HG02623 (cell line): ENCODE data around the gene CLIC4.
"Not testable (repeated sequence)": the region's sequence is repeated elsewhere in the genome, so short reads cannot be mapped to it uniquely, and the experiment has no call there.

Source experiments
- ATAC-seq: cut with Tn5 transposase; IDR thresholded peaks from one replicate; pipeline ENCODE4 v1.9.1; 2021; ENCODE audit warnings: moderate library complexity; ENCODE audit not compliant: unreplicated experiment

Gene CLIC4

DNA sequence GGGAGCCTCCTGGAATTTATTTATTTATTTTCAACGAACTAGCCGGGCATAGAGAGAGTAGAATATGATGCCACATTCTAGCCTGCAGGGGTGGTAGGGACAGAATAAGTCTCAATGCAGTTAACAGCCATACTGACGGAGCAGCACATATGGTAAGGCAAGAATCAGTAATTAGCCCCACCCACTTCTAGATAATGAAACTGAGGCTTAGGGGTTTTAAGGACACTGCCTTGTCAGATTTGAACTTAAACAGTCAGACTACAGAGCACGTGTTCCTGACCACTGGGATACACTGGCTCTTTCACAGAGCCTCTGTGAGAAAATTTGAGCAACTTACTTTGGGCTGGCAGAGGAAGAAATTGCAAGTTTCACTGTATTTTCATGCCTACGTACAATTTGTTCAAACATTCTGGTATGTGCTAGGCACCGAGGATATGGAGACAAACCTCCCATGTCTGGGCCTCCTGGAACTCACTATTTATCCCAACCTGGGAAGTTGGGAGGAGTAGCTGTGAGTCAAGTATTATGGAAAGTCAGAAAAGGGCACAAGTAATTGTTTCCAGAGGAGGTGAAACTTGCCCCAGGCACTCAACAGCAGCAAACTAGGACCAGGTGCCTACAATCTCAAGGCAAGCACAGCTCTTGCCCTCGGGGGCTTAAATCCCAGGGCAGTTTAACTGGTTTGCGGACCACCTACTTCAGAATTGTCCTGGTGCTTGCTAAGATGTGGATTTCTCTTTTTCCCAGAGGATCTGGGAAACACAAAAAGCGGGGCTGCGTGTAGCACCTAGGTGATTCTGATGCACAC, 1.6 kb upstream of the CLIC4 start:
- no peak for ATAC-seq

DNA sequence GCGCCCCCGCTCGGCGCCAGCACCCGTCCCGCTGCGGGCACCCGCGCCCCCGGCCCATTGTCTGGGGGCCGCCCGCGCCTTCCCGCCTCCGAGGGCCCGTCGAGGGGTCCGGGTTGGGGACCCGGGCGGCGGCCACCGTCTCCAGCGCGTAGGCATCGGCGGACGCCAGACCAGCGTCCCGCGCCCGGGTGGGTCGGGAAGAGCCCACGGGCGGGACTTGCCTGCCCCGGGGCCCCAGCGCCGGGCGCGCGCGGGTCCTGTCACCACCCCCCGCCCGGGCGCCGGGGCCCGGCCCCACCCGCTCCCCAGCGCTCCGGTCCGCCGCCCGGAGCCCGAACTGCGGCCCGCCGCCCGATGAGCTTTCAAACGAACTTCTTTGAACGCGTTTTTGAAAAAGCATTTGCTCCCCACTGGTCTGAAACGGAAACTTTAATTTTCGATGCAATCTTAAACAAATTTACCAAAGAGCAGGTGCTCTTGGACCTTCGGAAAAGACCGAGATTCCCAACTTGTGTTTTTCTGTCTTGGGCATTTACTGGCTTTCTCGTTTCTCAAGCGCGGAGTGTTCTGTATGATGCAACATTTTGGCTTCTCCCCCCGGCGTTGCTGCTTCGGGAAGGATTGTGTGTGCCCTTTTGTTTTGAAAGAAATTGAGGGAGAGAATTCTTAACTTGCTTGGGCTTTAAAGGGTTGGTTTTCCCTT, 615 bp downstream of the CLIC4 start:
- ATAC-seq = no peak

DNA sequence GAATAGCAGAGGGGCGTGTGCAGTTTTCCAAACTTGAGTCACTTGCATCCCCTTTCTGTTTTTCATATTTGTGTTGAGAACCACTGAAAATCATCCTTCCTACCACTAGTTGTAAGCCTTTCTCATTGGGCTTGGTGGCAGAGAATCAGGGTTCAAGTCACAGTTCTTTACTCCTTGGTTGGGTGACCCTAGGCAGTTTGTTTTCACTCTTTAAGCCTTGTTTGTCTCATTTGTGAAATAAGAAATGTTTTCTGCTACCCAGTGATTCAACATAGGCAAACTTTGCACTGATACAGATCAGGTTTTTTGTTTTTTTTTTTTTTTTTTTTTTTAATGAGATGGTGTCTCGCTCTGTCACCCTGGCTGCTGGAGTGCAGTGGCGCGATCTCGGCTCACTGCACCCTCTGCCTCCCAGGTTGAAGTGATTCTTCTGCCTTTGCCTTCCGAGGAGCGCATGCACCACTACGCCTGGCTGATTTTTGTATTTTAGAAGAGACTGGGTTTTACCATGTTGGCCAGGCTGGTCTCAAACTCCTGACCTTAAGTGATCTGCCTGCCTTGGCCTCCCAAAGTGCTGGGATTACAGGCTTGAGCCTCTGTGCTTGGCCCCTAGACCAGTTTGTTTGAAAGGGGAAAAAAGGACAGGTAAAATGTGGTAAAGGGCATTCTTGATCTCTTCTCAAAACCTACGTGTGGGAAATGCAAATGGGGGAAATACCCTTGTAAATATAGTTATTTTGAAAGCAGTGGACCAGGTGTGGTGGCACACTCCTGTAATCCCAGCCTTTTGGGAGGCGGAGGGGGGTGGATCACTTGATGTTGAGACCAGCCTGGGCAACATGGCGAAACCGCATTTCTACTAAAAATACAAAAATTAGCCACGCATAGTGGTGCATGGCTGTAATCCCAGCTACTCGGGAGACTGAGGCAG, 3.2 kb downstream of the CLIC4 start:
- ATAC-seq = no peak

DNA sequence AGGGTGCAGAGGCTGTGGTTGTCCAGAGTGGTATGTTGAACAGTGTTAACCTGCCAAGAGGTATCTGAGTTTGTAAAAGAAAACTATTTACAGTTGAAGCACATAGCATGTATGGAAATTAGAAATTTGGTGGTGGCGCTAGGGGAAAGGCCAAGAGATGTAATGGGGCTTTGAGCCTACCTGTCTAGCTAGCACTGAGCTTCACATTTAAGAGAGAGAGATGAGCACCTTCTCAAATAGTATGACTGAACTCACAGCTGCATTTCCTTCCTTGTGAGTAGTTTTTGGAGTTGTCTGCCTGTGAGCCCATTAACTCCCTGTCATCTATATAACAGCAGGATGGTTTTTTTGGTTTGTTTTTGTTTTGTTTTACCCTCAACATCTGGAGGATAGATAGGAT, 4.0 kb downstream of the CLIC4 start:
- ATAC-seq = no peak

DNA sequence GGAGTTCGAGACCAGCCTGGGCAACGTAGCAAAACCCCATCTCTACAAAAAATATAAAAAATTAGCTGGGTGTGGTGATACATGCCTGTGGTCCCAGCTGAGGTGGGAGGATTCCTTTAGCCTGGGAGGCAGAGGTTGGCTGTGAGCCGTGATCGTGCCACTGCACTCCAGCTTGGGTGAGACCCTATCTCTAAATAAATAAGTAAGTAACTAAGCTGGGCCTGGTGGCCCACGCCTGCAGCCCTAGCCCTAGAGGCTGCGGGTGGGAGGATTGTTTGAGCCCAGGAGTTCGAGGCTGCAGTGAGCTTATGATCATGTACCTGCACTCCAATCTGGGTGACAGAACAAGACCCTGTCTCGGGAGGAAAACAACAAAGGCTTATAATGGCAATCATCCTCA, 4.6 kb downstream of the CLIC4 start:
- no peak for ATAC-seq

DNA sequence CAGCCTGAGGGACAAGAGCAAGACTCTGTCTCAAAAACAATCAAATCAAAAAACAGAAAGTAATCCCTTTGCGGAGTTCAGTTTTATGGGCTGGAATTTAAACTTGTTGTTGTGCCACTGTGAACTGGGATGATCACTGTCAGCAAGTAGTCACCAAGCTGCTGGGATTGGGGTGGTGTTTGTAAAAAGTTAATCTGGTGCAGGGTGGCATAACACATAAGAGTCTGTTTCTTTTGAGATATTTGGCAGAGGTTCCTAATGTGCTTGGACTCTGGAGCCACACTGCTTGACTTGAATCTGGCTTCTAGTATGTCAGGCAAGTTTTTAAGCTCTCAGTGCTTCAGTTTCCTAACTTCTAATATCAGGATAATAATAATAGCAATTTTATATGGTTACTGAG, 6.6 kb downstream of the CLIC4 start:
- no peak for ATAC-seq

DNA sequence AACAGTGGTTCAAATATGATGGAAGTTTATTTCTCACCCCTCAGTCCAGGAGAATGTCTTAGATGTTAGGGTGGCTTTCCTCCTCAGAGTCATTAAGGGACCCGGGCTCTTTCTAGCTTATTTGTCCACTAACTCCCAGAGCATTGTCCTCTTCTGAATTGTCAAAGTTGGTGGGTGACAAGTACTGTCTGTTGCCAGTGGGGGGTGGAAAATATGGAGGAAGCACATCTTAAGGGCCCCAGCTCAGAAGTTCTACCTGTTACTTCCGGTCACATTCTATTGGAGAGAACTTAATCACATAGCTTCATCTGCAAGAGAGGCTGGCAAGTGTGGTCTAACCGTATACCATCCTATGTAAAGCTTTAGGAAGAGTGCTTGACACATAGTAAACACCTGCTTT, 7.1 kb downstream of the CLIC4 start:
- no peak for ATAC-seq

DNA sequence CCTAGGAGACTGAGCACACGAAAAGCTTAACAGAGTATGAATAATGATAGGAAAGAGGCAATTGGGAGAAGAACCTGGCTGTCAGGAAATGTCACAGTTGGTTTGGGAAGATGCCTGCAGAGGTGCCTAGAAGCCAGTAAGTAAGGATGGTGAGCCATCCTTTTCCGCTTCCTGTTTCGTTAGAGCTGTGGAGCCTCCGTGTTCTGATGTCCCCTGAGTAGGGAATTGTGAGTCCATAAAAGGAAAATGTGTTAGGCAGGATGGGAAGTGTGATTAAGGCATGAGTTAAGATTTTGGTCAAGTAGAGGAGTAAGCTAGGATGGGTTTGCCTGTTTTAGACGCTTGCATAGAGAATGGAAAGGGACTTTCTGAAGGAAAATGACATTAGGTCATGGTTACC, 9.0 kb downstream of the CLIC4 start:
- no peak for ATAC-seq

DNA sequence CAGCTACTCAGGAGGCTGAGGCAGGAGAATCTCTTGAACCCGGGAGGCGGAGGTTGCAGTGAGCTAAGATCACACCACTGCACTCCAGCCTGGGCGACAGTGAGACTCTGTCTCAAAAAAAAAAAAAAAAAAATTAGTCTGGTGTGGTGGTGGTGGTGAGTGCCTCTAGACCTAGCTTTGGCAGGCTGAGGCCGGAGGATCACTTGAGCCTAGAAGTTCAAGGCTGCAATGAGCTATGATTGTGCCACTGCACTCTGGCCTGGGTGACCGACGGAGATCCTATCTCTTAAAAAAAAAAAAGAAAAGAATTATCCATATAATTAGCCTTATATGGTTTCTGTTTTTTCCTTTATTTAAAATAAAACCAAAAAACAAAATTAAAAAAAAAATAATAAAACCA, 10.1 kb downstream of the CLIC4 start:
- not testable (repeated sequence) for ATAC-seq

DNA sequence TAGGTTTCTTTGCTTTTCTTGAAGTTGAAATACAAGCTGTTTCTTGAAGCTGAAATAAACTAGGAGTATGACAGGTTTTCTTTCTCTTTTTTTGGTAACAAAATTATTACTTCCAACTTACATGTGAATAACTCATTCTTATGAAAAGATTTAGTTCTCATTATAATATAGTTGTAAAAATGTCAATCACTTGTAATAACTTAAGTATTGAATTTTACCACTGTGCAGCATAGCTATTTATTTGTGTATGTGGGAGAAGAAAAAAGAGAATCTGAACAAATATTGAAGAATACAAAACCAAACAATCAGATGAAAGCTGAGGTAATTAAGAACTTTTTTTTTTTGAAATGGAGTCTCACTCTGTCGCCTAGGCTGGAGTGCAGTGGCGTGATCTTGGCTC, 11.1 kb downstream of the CLIC4 start:
- no peak for ATAC-seq

DNA sequence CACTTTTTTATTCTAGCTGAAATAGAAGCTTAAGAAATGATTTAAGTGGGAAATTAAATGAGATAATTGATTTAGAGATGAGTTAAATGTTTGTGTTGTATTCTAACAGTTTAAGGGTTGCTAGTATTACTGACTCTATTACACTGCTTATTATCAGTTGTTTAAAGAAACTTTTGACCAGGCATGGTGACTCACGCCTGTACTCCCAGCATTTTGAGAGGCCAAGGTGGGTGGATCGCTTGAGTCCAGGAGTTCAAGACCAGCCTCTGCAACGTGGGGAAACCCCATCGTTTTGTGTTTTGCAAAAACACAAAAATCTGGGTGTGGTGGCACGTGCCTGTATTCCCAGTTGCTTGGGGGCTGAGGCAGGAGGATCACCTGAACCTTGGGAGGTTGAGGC, 14.2 kb downstream of the CLIC4 start:
- no peak for ATAC-seq

DNA sequence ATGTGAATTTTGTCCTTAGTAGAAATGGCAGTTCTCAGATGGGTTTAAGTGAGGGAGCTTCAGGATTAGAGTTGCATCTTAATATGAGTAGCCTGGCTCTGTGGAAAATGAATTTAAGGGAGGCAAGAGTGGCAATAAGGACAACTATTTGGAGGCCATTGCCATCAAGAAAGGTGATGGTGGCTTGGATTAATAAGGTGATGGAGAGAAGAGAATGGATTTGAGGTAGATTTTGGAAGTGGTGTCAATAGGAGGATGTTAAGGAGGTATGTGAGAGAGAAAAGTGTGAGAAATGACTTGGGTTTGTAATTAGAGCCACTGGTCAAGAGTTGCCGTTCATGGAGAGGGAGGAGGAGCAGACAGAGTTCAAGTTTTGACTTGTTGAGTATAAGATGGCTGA, 16.3 kb downstream of the CLIC4 start:
- ATAC-seq = no peak

DNA sequence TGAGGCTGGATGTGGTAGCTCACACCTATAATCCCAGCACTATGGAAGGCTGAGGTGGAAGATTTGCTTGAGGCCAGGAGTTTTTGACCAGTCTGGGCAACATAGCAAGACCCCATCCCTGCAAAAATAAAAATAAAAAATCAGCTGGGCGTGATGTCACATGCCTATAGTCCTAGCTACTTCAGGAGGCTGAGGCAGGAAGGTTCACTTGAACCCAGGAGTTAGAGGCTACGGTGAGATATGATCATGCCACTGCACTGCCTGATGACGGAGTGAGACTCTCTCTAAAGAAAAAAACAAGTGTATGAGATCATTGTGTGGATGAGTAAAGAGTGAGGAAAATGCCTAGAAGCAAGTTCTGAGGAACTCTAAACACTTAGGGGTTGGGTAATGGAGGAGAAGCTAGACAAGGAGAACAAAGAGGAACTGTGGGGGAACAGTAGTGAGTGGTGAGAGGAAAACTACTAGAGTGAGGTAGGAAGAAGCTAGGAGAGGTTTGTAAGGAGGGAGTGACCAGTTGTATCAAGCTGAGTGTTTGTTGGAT, 17.0 kb downstream of the CLIC4 start:
- no peak for ATAC-seq

DNA sequence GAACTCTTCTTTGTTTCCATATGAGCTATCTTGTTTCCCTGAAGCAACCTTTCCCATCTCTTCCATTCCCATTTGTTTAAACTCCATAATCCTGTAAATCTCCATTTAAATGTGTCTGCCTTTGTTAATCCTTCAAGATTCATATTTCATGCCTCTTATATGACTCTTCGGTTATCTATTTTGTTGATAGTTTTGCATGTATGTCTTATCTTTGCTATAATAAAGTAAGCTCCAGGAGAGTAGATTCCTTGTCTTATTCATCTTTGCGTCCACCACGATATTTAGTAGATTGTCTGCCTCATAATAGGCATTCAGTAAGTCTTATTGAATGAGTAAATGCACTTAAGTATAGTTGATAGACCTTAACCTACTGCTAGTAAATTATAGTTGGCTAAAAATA, 18.4 kb downstream of the CLIC4 start:
- ATAC-seq = no peak

DNA sequence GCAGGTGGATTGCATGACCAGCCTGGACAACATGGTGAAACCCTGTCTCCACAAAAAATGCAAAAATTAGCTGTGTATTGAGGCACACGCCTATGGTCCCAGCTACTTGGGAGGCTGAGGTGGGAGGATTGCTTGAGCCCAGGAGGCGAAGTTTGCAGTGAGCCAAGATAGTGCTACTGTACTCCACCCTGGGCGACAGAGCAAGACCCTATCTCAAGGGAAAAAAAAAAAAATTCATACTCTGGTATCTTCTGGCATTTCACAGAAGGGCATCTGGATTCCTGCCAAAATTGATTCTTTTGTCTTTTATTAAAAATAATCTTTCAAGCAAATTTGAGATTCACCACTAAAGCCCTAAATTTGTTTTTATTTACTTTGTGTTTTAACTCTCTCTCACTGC, 19.2 kb downstream of the CLIC4 start:
- ATAC-seq = no peak

DNA sequence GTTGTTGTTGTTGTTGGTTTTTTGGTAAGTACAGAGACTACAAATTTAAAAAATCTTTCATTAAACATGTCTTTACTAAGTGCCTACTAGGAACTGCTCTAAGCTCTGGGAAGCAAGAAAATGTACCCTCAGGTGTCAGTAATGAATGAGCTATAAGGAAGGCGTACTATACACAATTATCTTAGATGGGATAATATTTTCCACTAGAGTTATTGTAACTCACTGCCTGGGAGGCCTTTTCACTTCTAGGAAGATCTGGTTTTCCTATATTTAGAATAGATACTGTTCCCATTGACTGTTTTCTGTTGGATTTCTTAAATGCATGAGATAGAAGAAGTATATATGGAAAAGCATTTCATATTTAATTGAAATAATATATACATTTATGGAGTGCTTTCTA, 19.6 kb downstream of the CLIC4 start:
- ATAC-seq = no peak

DNA sequence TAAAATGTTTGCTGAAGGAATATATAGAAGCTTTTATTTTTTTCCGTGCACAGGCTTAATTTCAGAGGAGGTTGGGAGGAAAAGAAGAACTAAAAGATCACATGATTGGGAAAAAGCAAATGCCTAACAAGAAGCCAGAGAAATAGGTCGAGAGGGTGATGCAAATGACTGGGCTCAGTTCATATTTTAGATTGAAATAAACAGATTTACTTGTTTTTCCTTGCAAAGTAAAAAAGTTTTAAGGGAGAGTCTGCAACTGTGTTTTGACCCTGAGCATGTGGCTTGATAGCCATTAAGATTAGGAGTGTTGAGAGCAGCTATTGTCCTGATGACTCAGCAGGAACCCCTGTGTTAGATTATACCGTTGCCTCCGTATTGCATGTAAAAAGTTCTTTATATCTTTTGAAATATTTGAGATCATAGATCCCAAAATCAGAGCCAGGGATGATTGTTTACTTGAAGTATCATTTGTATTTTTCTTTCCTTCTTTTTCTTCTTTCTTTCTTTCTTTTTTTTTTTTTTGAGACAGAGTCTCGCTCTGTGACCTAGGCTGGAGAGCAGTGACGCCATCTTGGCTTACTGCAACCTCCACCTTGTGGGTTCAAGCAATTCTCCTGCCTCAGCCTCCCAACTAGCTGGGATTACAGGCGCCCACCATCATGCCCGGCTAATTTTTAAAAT, 20.2 kb downstream of the CLIC4 start:
- no peak for ATAC-seq

DNA sequence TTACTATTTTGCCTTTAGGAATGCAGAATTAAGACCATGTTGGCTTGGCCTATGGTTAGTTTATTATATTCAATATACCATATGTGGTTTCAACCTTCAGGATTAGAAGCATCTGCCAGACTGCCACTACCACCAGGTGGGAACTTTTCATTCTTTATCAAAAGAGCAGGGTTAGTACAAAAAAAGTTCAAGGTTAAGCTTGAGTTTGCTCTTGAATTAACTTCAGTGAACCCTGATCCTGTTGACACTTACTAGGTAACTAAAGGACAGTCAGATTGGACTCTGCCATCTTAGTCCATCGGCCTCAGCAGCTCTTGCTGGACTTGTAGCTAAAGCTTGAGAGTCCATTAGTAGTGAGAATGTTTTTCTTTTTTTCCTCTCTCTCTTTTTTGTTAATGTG, 22.1 kb downstream of the CLIC4 start:
- no peak for ATAC-seq

DNA sequence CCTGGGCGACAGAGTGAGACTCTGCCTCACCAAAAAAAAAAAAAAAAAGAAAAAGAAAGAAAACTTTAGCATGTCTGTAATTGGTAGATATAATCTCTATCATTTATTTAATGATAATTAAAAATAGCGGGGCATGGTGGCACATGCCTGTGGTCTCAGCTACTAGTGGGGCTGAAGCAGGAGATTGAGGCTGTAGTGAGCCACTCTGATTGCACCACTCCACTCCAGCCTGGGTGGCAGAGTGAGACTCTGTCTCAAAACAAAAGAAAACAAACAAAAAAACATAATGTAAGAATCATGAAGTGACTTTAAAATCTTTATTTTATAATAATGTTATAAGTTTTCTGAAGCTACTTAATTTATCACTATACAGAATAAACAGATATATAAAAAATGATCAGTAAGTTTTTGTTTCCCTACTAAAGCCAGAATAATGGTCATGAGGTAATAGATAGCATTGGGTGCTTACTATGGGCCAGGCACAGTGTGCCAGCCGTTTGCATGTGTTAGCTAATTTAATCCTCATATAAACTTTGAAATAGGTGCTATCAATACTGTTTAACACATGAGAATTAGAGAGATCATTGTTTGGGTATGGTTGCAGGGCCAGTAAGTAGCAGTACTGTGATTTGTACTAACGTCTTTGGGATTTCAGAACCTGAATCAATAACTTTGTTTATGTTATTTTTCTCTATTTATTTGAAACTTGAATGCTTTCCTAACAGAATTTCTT, 23.8 kb downstream of the CLIC4 start:
- no peak for ATAC-seq
